ENCODE measurements around the gene ESYT3. TPM values are rescaled to one million over a fixed set of nuclear protein-coding genes. Genes with fewer than 3 reads are reported as not detected.

The ESYT3 gene
- total and polyA plus RNA-seq, 2 experiments from 2014 or later, result 3.5 to 8.2 TPM

DNA sequence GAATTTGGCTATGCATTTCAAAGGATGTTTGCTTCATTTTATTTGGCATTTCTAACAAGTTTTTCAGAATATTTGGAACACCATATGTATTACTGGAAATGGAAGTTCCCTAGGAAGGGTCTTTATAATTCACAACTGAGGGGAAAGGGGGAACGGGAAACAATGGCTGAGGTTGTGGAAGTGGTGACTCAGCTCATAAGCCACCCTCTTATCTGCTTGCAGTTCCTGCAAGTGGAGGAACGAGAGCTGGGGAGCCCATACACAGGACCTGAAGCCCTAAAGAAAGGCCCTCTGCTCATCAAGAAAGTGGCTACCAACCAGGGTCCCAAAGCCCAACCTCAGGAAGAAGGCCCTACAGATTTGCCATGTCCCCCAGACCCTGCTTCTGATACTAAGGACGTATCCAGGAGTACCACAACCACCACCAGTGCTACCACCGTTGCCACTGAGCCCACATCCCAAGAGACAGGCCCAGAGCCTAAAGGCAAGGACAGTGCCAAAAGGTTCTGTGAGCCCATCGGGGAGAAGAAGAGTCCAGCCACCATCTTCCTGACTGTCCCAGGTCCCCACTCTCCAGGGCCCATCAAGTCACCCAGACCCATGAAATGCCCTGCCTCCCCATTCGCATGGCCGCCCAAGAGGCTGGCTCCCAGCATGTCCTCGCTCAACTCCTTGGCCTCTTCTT is 37.9 kb downstream of the ESYT3 start (continued):
- TF ChIP-seq, protein P1, sequence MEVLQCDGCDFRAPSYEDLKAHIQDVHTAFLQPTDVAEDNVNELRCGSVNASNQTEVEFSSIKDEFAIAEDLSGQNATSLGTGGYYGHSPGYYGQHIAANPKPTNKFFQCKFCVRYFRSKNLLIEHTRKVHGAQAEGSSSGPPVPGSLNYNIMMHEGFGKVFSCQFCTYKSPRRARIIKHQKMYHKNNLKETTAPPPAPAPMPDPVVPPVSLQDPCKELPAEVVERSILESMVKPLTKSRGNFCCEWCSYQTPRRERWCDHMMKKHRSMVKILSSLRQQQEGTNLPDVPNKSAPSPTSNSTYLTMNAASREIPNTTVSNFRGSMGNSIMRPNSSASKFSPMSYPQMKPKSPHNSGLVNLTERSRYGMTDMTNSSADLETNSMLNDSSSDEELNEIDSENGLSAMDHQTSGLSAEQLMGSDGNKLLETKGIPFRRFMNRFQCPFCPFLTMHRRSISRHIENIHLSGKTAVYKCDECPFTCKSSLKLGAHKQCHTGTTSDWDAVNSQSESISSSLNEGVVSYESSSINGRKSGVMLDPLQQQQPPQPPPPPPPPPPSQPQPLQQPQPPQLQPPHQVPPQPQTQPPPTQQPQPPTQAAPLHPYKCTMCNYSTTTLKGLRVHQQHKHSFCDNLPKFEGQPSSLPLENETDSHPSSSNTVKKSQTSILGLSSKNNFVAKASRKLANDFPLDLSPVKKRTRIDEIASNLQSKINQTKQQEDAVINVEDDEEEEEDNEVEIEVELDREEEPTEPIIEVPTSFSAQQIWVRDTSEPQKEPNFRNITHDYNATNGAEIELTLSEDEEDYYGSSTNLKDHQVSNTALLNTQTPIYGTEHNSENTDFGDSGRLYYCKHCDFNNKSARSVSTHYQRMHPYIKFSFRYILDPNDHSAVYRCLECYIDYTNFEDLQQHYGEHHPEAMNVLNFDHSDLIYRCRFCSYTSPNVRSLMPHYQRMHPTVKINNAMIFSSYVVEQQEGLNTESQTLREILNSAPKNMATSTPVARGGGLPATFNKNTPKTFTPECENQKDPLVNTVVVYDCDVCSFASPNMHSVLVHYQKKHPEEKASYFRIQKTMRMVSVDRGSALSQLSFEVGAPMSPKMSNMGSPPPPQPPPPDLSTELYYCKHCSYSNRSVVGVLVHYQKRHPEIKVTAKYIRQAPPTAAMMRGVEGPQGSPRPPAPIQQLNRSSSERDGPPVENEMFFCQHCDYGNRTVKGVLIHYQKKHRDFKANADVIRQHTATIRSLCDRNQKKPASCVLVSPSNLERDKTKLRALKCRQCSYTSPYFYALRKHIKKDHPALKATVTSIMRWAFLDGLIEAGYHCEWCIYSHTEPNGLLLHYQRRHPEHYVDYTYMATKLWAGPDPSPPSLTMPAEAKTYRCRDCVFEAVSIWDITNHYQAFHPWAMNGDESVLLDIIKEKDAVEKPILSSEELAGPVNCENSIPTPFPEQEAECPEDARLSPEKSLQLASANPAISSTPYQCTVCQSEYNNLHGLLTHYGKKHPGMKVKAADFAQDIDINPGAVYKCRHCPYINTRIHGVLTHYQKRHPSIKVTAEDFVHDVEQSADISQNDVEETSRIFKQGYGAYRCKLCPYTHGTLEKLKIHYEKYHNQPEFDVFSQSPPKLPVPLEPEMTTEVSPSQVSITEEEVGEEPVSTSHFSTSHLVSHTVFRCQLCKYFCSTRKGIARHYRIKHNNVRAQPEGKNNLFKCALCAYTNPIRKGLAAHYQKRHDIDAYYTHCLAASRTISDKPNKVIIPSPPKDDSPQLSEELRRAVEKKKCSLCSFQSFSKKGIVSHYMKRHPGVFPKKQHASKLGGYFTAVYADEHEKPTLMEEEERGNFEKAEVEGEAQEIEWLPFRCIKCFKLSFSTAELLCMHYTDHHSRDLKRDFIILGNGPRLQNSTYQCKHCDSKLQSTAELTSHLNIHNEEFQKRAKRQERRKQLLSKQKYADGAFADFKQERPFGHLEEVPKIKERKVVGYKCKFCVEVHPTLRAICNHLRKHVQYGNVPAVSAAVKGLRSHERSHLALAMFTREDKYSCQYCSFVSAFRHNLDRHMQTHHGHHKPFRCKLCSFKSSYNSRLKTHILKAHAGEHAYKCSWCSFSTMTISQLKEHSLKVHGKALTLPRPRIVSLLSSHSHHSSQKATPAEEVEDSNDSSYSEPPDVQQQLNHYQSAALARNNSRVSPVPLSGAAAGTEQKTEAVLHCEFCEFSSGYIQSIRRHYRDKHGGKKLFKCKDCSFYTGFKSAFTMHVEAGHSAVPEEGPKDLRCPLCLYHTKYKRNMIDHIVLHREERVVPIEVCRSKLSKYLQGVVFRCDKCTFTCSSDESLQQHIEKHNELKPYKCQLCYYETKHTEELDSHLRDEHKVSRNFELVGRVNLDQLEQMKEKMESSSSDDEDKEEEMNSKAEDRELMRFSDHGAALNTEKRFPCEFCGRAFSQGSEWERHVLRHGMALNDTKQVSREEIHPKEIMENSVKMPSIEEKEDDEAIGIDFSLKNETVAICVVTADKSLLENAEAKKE (CRISPR knock-in tag; IDR thresholded peaks at IDR 0.05), result no peak

DNA sequence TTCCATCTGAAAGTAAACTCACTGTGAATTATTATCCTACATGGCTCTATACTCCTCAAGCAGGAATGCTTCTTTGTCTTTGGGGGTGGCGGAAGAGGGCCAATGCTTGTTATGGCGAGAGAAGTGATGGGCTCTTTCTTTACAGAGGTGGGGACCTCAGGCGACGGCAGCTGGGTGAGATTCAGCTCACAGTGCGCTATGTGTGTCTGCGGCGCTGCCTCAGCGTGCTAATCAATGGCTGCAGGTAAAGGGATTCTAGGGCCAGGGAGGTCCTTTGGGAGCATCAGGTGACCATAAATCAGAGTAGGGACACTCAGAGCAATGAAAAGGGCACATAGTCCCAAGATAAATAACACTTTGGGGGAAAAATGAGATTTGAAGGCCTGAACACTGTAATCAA is 39.0 kb downstream of the ESYT3 start:
- Histone ChIP-seq H3K27ac (ENCODE audit: low read depth) (no peak overlapping the region), H3F3A (replicated peaks; ENCODE audit: low read depth) (no peaks in the 10 kb centered on the region), H3K4me1 (ENCODE audit: insufficient read depth) (no peaks in the 10 kb centered on the region), H4K20me1 (replicated peaks; ENCODE audit: insufficient read depth) (no peaks in the 10 kb centered on the region), H3K79me2 (replicated peaks; ENCODE audit: insufficient read depth) (no peaks in the 10 kb centered on the region), H3K4me2 (no peak overlapping the region), H3K27me3 (ENCODE audit: insufficient read depth) (no peaks in the 10 kb centered on the region), H2AFZ (no peak overlapping the region), H3K36me3 (ENCODE audit: insufficient read depth) (no peaks in the 10 kb centered on the region), H3K4me3 (no peak overlapping the region), H3K9me2 (ENCODE audit: insufficient read depth) (no peaks in the 10 kb centered on the region)
- ATAC-seq, result no peak
- TF ChIP-seq ZNF331 (CRISPR knock-in tag; IDR thresholded peaks at IDR 0.05; ENCODE audit: low read depth) (no peak), NANOG (IDR thresholded peaks at IDR 0.05; ENCODE audit: borderline replicate concordance) (no peak), JUNB (IDR thresholded peaks at IDR 0.05; ENCODE audit: unreplicated experiment) (no peak), EZH2phosphoT487 (IDR thresholded peaks at IDR 0.05; ENCODE audit: unreplicated experiment) (no peak), STAT1 (IDR thresholded peaks at IDR 0.05; ENCODE audit: unreplicated experiment) (no peak)
- Mint-ChIP-seq H3K36me3 (ENCODE audit: low read depth) (no peaks in the 10 kb centered on the region; the same call in 2 of the 3 replicates), H3K9me3 (no peaks in the 10 kb centered on the region), H3K4me1 (peaks cover 2% of the 10 kb centered on the region; the same call in 1 of the 3 replicates), H3K27ac (no peak overlapping the region), H3K27me3 (ENCODE audit: insufficient read depth, low read depth, poor library complexity) (no peaks in the 10 kb centered on the region), H3K4me3 (no peak overlapping the region)
- DNase-seq (ENCODE audit: low spot score), result no peak
